HepG2 (cell line): ENCODE results near the gene BCL6. TPM values are rescaled to one million over a fixed set of nuclear protein-coding genes. Genes with fewer than 3 reads are reported as not detected.

ENCODE experiments used
- ASH2L ChIP-seq: fragments of 300-600, 200-600 bp; sonication (generic); IDR thresholded peaks from 2 replicates; pipeline ENCODE4 v1.7.0; 2017; ENCODE audit warnings: low read depth, mild to moderate bottlenecking, moderate library complexity, mixed read lengths, low read length; ENCODE audit not compliant: insufficient read length
- ATF5 ChIP-seq: sonication (generic); formaldehyde crosslinking; IDR thresholded peaks from 2 replicates; pipeline ENCODE4 v1.4.0; 2020; ENCODE audit warnings: mild to moderate bottlenecking, low read depth, missing genetic modification reagents
- CCDC6 ChIP-seq: sonication (generic); formaldehyde crosslinking; IDR thresholded peaks from 2 replicates; pipeline ENCODE4 v1.8.1; 2022; ENCODE audit warnings: mild to moderate bottlenecking, missing genetic modification reagents, moderate library complexity
- CEBPG ChIP-seq: IDR thresholded peaks from 2 replicates; pipeline ENCODE4 v1.6.1; 2016
- ETV5 ChIP-seq: IDR thresholded peaks from 2 replicates; pipeline ENCODE4 v1.6.1; 2018; ENCODE audit warnings: missing biosample characterization, missing genetic modification reagents, inconsistent platforms, borderline replicate concordance
- FOXC1 ChIP-seq: sonication (generic); formaldehyde crosslinking; IDR thresholded peaks from 2 replicates; pipeline ENCODE4 v1.8.0; 2022; ENCODE audit warnings: mild to moderate bottlenecking, missing genetic modification reagents, borderline replicate concordance
- HOXD1 ChIP-seq: sonication (generic); formaldehyde crosslinking; IDR thresholded peaks from 2 replicates; pipeline ENCODE4 v1.5.0; 2020; ENCODE audit warnings: missing genetic modification reagents
- IRF2 ChIP-seq: IDR thresholded peaks from 2 replicates; pipeline ENCODE4 v1.6.1; 2018; ENCODE audit warnings: missing genetic modification reagents, missing compliant biosample characterization
- KDM5B ChIP-seq: sonication (generic); formaldehyde crosslinking; IDR thresholded peaks from 2 replicates; pipeline ENCODE4 v1.4.0; 2020; ENCODE audit warnings: missing genetic modification reagents, mild to moderate bottlenecking, borderline replicate concordance
- MAFG ChIP-seq: sonication (generic); formaldehyde crosslinking; IDR thresholded peaks from 2 replicates; pipeline ENCODE4 v1.5.1; 2020; ENCODE audit warnings: mild to moderate bottlenecking, missing genetic modification reagents
- MATR3 ChIP-seq: sonication (generic); formaldehyde crosslinking; IDR thresholded peaks from 2 replicates; pipeline ENCODE4 v1.4.0; 2020; ENCODE audit warnings: missing genetic modification reagents
- NCOA2 ChIP-seq: sonication (generic); formaldehyde crosslinking; IDR thresholded peaks from 2 replicates; pipeline ENCODE4 v1.8.0; 2022; ENCODE audit warnings: inconsistent platforms
- POGK ChIP-seq: sonication (generic); formaldehyde crosslinking; conservative IDR thresholded peaks from 2 replicates; pipeline ENCODE4 v1.8.0; 2022; ENCODE audit warnings: mild to moderate bottlenecking, moderate library complexity, missing genetic modification reagents
- POLR2AphosphoS5 ChIP-seq: IDR thresholded peaks from 2 replicates; pipeline ENCODE4 v1.6.1; 2012; ENCODE audit warnings: low read depth, low read length
- SIX1 ChIP-seq: sonication (generic); formaldehyde crosslinking; IDR thresholded peaks from 2 replicates; pipeline ENCODE4 v1.4.0; 2020; ENCODE audit warnings: missing genetic modification reagents, borderline replicate concordance
- TGIF2 ChIP-seq: IDR thresholded peaks from 2 replicates; pipeline ENCODE4 v1.6.1; 2016; ENCODE audit warnings: control low read depth, missing compliant biosample characterization
- YEATS4 ChIP-seq: sonication (generic); formaldehyde crosslinking; IDR thresholded peaks from 2 replicates; pipeline ENCODE4 v1.4.0; 2020; ENCODE audit warnings: missing genetic modification reagents, borderline replicate concordance
- ZEB1 ChIP-seq: IDR thresholded peaks from 2 replicates; pipeline ENCODE4 v1.6.1; 2012; ENCODE audit warnings: mild to moderate bottlenecking, low read depth, inconsistent platforms; ENCODE audit not compliant: insufficient replicate concordance
- ZNF124 ChIP-seq: sonication (generic); formaldehyde crosslinking; IDR thresholded peaks from 2 replicates; pipeline ENCODE4 v1.4.0; 2020; ENCODE audit warnings: missing genetic modification reagents
- ZNF281 ChIP-seq: sonication (generic); formaldehyde crosslinking; IDR thresholded peaks from 2 replicates; pipeline ENCODE4 v1.4.0; 2020; ENCODE audit warnings: missing genetic modification reagents, borderline replicate concordance
- ZNF3 ChIP-seq: IDR thresholded peaks from 2 replicates; pipeline ENCODE4 v1.7.0; 2017; ENCODE audit warnings: inconsistent platforms
- ZNF776 ChIP-seq: sonication (generic); formaldehyde crosslinking; IDR thresholded peaks from 2 replicates; pipeline ENCODE4 v1.4.0; 2020; ENCODE audit warnings: mild to moderate bottlenecking, missing genetic modification reagents
- polyA plus RNA-seq, 8 experiments: library from polyadenylated mRNA; depleted of rRNA in 3 of 8; stranded (reverse) in 7 of 8; unstranded in 1 of 8; fragments of >200 nt; fragmentation: Illumina TruSeq in 4 of 8; extraction: Trizol in 4 of 8; gene quantifications; 2 replicates each; pipeline versions ENCODE4 v1.2.1 to v1.2.3, GENCODE V29; 2011 to 2016; ENCODE audit warnings: low read depth in 4 of 8, missing spikeins in 1 of 8, mixed read lengths in 1 of 8; ENCODE audit not compliant: insufficient read depth in 1 of 8
- total RNA-seq, 5 experiments: library from RNA; depleted of rRNA; stranded (reverse); fragments of >200 nt; fragmentation: Illumina TruSeq; extraction: Trizol; gene quantifications; 2 replicates each; pipeline ENCODE4 v1.2.3, GENCODE V29; 2016; ENCODE audit warnings: low read depth in 1 of 5

BCL6 gene
- total and polyA plus RNA-seq, 2 of the 13 experiments (the other 11 are each of a cell fraction or from before 2014, with no cell fraction given) = 21.2 to 53.7 TPM

GRCh38 chr3:187750006-187750512 lies 4.8 kb upstream of the BCL6 start (continued):
- 0 out of 2 replicates have a peak, but pooled peaks have one; percentile 11 for TF ChIP-seq TGIF2
- TF ChIP-seq ZNF281 (CRISPR knock-in tag) = no peak; the same call in 1 of the 2 replicates
- peak; percentile 29; the same call in 1 of the 2 replicates for TF ChIP-seq POGK
- TF ChIP-seq MATR3 (CRISPR knock-in tag) = no peak
- TF ChIP-seq CEBPG (CRISPR knock-in tag) = no peak
- TF ChIP-seq CCDC6 (CRISPR knock-in tag) = no peak
- TF ChIP-seq HOXD1 (CRISPR knock-in tag) = no peak
- TF ChIP-seq FOXC1 (CRISPR knock-in tag) = no peak
- no peak for TF ChIP-seq ZNF776 (CRISPR knock-in tag)
- TF ChIP-seq POLR2AphosphoS5 = peak; percentile 73
- TF ChIP-seq ZEB1 = no peak
- TF ChIP-seq ZNF3 = no peak
- TF ChIP-seq IRF2 (CRISPR knock-in tag) = 0 out of 2 replicates have a peak, but pooled peaks have one; percentile 41
- TF ChIP-seq SIX1 = no peak
- TF ChIP-seq ETV5 (CRISPR knock-in tag) = peak; percentile 72; the same call in 1 of the 2 replicates
- TF ChIP-seq ATF5 (CRISPR knock-in tag) = no peak
- no peak for TF ChIP-seq KDM5B (CRISPR knock-in tag)
- peak; percentile 72; the same call in 1 of the 2 replicates for TF ChIP-seq ZNF124 (CRISPR knock-in tag)
- no peak for TF ChIP-seq ASH2L
- TF ChIP-seq NCOA2 (CRISPR knock-in tag) = peak; percentile 58
- no peak for TF ChIP-seq MAFG (CRISPR knock-in tag)
- TF ChIP-seq YEATS4 = no peak; the same call in 1 of the 2 replicates
